Esophagus squamous epithelium (tissue), 5 donors: ENCODE results near the gene AFAP1L2. TPM values are rescaled to one million over a fixed set of nuclear protein-coding genes. Genes with fewer than 3 reads are reported as not detected.

Experiments used
- DNase-seq: peaks from one replicate; lab custom pipeline; 2025; lab: John Stamatoyannopoulos, UW
- H3K27ac ChIP-seq, 4 donors: fragments of 200-600 bp; sonication (generic); one replicate each; pipeline ENCODE4 v1.5.1; 2016 to 2019; ENCODE audit warnings: mild to moderate bottlenecking in 1 of 4
- H3K27me3 ChIP-seq, 4 donors: fragments of 200-600 bp; sonication (generic); 1 replicate in 3 of 4; 2 replicates in 1 of 4; pipeline versions ENCODE4 v1.5.1 to v1.6.0; 2017 to 2021; ENCODE audit warnings: antibody characterized with exemption in 1 of 4
- H3K36me3 ChIP-seq, 3 donors: fragments of 200-600 bp; sonication (generic); one replicate each; pipeline ENCODE4 v1.5.1; 2016 to 2019
- H3K4me1 ChIP-seq, 3 donors: fragments of 200-600 bp; sonication (generic); one replicate each; pipeline ENCODE4 v1.5.1; 2017 to 2019
- H3K4me3 ChIP-seq, 4 donors: fragments of 200-600 bp; sonication (generic); 1 replicate in 3 of 4; 2 replicates in 1 of 4; pipeline ENCODE4 v1.5.1; 2016 to 2019; ENCODE audit warnings: mild to moderate bottlenecking in 2 of 4, moderate library complexity in 1 of 4
- H3K9me3 ChIP-seq, 3 donors: fragments of 200-600 bp; sonication (generic); one replicate each; pipeline ENCODE4 v1.5.1; 2016 to 2019
- CTCF ChIP-seq, 6 experiments: fragments of 450-650 bp in 4 of 6; fragments of 200-600 bp in 2 of 6; sonication (generic) in 2 of 6; IDR thresholded peaks; one replicate each; pipeline ENCODE4 v1.5.1; 2016 to 2019; ENCODE audit warnings: antibody characterized with exemption in 6 of 6, mild to moderate bottlenecking in 4 of 6, moderate library complexity in 4 of 6
- POLR2A ChIP-seq, 4 donors: fragments of 450-650 bp; IDR thresholded peaks; one replicate each; pipeline ENCODE4 v1.6.1; 2017; ENCODE audit warnings: antibody characterized with exemption in 4 of 4, mild to moderate bottlenecking in 4 of 4, moderate library complexity in 3 of 4
- WGBS, 2 donors: methylation state at CpG; one replicate each; pipeline ENCODE4 v1.1.5; 2018; 5-methylcytosine and 5-hydroxymethylcytosine counted together
- intact Hi-C: fragments of 100-400 bp; cut with DNase I; formaldehyde crosslinking; loops from one replicate; pipeline ENCODE4 v1.15.0; 2022
- total RNA-seq, 4 donors: library from RNA; depleted of rRNA; stranded (reverse); fragments of >200 nt; gene quantifications; one replicate each; pipeline ENCODE4 v1.1.0, GENCODE V29; 2016
- donor health status: DM: yes; HTN: yes; CAD: no.

The AFAP1L2 gene
- total RNA-seq, 4 donors from 2014 or later, result 9.8 to 15.5 (median 11.8) TPM

- Histone ChIP-seq H3K36me3 (peaks cover 0 to 48% (median 6%) of the 10 kb centered on the region in 3 donors), H3K4me3 (no peak overlapping the region), H3K27me3 (no peaks in the 10 kb centered on the region), H3K9me3 (peaks cover 0 to 3% (median 0%) of the 10 kb centered on the region in 3 donors), H3K27ac (peak overlapping the region in 3 of 4 donors; percentile 9 to 36 (median 26)), H3K4me1 (peaks cover 7 to 38% (median 8%) of the 10 kb centered on the region in 3 donors)
- intact Hi-C loops, result loop anchor here (10.0 kb wide), 1 partner anchor 133 kb away; no protein-coding TSS in a partner anchor
- WGBS, 2 donors, result 42 to 46% methylated on average over 3 to 8 of the region's 14 CpGs
- no peak for DNase-seq
- TF ChIP-seq CTCF (IDR thresholded peaks at IDR 0.05), result no peak
- no peak for TF ChIP-seq POLR2A (IDR thresholded peaks at IDR 0.05)
These were observed 102.2 kb downstream of the AFAP1L2 start for GRCh38 chr10:114301951-114302710.

DNA sequence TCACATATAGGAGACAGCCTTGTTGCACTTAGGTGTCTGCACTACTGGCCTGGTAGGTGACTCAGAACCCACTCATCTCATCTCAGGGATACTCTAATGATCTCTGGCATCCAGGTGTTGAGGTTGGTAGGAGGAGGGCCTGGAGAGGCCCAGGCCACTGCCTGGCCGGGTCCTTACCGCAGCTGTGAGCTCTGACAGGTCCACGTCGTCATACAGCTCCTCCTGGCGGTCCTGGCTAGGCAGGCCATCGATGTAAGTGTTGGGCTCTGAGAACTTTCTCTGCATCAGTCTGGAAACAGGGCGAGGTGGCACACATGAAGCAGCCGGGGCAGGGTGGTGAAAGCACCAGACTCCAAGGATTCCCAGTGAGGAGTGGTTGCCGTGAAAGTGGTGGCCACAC lies 103.1 kb downstream of the AFAP1L2 start:
- peaks cover 7 to 33% (median 8%) of the 10 kb centered on the region in 3 donors for H3K4me1 ChIP-seq
- intact Hi-C loops, result loop anchor here (10.0 kb wide), 1 partner anchor 134 kb away; no protein-coding TSS in a partner anchor
- peaks cover 0 to 12% (median 7%) of the 10 kb centered on the region in 3 donors for H3K9me3 ChIP-seq
- H3K27me3 ChIP-seq, result no peaks in the 10 kb centered on the region
- 70 to 83% methylated on average over 3 of the region's 9 CpGs for WGBS, 2 donors
- no peak overlapping the region for H3K4me3 ChIP-seq
- H3K36me3 ChIP-seq, result peaks cover 7 to 56% (median 16%) of the 10 kb centered on the region in 3 donors
- H3K27ac ChIP-seq, result no peak overlapping the region
- no peak for TF ChIP-seq POLR2A (IDR thresholded peaks at IDR 0.05)
- TF ChIP-seq CTCF (IDR thresholded peaks at IDR 0.05), result no peak
- DNase-seq, result no peak

GRCh38 chr10:114300036-114300645 lies 104.2 kb downstream of the AFAP1L2 start:
- no peak for TF ChIP-seq CTCF (IDR thresholded peaks at IDR 0.05)
- TF ChIP-seq POLR2A (IDR thresholded peaks at IDR 0.05), result no peak
- H3K27ac ChIP-seq, result no peak overlapping the region
- intact Hi-C loops, result loop anchor here (10.0 kb wide), 1 partner anchor 135 kb away; no protein-coding TSS in a partner anchor
- H3K4me3 ChIP-seq, result no peak overlapping the region
- WGBS, 2 donors, result 75 to 92% methylated on average over 4 to 9 of the region's 16 CpGs
- peaks cover 0 to 23% (median 16%) of the 10 kb centered on the region in 3 donors for H3K9me3 ChIP-seq
- no peaks in the 10 kb centered on the region for H3K27me3 ChIP-seq
- peaks cover 13 to 66% (median 16%) of the 10 kb centered on the region in 3 donors for H3K36me3 ChIP-seq
- no peak for DNase-seq
- peaks cover 7 to 31% (median 8%) of the 10 kb centered on the region in 3 donors for H3K4me1 ChIP-seq

DNA sequence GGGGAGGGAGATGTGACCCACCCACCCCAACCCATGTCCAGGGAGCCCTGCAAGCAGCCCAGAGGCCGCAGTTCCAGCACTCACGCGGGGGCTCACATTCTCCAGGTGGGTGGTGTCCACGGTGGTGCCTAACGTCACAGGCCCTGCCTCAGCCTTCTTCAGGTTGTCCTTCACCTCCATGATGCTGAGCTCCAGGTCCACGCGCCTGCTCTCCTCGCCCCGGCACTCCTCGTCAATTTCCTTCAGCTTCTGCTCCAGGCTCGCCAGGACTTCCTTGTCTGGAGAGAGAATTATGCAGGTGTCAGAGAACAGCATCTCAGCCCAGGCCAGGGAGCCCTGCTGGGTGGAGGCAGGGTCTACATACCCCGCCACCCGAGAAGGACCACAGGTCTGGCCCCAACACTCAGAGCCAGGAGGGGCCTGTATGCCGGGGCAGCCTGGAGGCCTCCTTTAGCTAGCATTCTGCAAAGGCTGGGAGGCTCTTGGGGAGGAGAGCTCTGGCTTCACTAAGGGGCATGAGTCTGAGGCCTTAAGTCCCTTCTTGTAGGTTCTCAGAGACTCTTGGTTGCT lies 107.1 kb downstream of the AFAP1L2 start:
- no peaks in the 10 kb centered on the region for H3K27me3 ChIP-seq
- no peak for DNase-seq
- H3K4me1 ChIP-seq, result peaks cover 0 to 8% (median 0%) of the 10 kb centered on the region in 3 donors
- intact Hi-C loops, result no loop called here
- peaks cover 13 to 71% (median 16%) of the 10 kb centered on the region in 3 donors for H3K36me3 ChIP-seq
- H3K4me3 ChIP-seq, result no peak overlapping the region
- H3K9me3 ChIP-seq, result peaks cover 0 to 26% (median 16%) of the 10 kb centered on the region in 3 donors
- WGBS, 2 donors, result 98% methylated on average over 11 of the region's 14 CpGs; no CpG with 5 or more reads in 1 of the 2 donors
- TF ChIP-seq POLR2A (IDR thresholded peaks at IDR 0.05) (no peak), CTCF (IDR thresholded peaks at IDR 0.05) (no peak)
- no peak overlapping the region for H3K27ac ChIP-seq
